Measurements from ENCODE around the gene PPP5C. TPM values are rescaled to one million over a fixed set of nuclear protein-coding genes. Genes with fewer than 3 reads are reported as not detected.

Gene PPP5C
- total and polyA plus RNA-seq, 2 of the 13 experiments (the other 11 are each of a cell fraction or from before 2014, with no cell fraction given), result 41.6 to 67.9 TPM

GRCh38 chr19:46428239-46429135 is 81.6 kb downstream of the PPP5C start, which contains the start of gene PNMA8C:
Gene PNMA8C (minus strand): TSS chr19:46428936. CDS start chr19:46428359, 577 bp downstream.
- in situ Hi-C loops (cut with HindIII; ENCODE audit: extremely low pct_ligation_motif_present, low pct_unique_long_range_greater_than_20kb) (no loop called here), intact Hi-C loops (cut with micrococcal nuclease; ENCODE audit: unreplicated experiment) (no loop called here)
- H3K4me2 ChIP-seq (ENCODE audit: low read depth, low read length), result no peak within 1 kb of the TSS
- no peak within 1 kb of the TSS for H3K9ac ChIP-seq (ENCODE audit: insufficient read depth, low read depth, low read length)
- H3K4me3 ChIP-seq (replicated peaks in 1 of 3; ENCODE audit: insufficient read depth in 1 of 3, low read depth in 2 of 3, low read length in 3 of 3), result no peak within 1 kb of the TSS
- H3K36me3 ChIP-seq (replicated peaks in 1 of 2; ENCODE audit: control insufficient read depth in 1 of 2, insufficient read depth in 2 of 2, low read length in 2 of 2), result no peaks in the 10 kb centered on the region
- BruUV-seq (replicated peaks), result no TSS peak
- H3K79me2 ChIP-seq (ENCODE audit: insufficient read depth, low read length), result no peaks in the 10 kb centered on the region
- ChIA-PET CTCF (ENCODE audit: low intra/inter-chr PET ratio, low total read pairs) (no interaction called here), POLR2A (no interaction called here)
- H4K20me1 ChIP-seq (ENCODE audit: insufficient read depth, low read length), result no peaks in the 10 kb centered on the region
- H3K4me1 ChIP-seq (ENCODE audit: insufficient read depth, low read length), result peaks cover 27% of the 10 kb centered on the region
- DNase-seq (ENCODE audit: low spot score) (no peak), FAIRE-seq (no peak), ATAC-seq (no peak)
- H2AFZ ChIP-seq (ENCODE audit: low read length), result no peak within 1 kb of the TSS
- H3K27me3 ChIP-seq (ENCODE audit: control insufficient read depth in 1 of 2, insufficient read depth in 2 of 2, low read length in 2 of 2), result peaks cover 0 to 16% of the 10 kb centered on the region in 2 experiments; a peak in 3 of 5 replicates
- WGBS (ENCODE audit: low lambda C conversion rate), result 53% methylated on average over 30 of the region's 52 CpGs
- no peaks in the 10 kb centered on the region for H3K9me3 ChIP-seq (ENCODE audit: low read length)
- H3K27ac ChIP-seq (ENCODE audit: extremely low read length, insufficient read depth, low read length), result no peak within 1 kb of the TSS
- no peak for TF ChIP-seq PHF20 (CRISPR knock-in tag; IDR thresholded peaks at IDR 0.05)
- peak; percentile 18; the same call in 1 of the 2 replicates for TF ChIP-seq RFX1 (IDR thresholded peaks at IDR 0.05)
- TF ChIP-seq ZNF292 (CRISPR knock-in tag; IDR thresholded peaks at IDR 0.05; ENCODE audit: borderline replicate concordance, low read depth), result no peak
- no peak for TF ChIP-seq MEF2D (CRISPR knock-in tag; IDR thresholded peaks at IDR 0.05)
- TF ChIP-seq CHD4 (IDR thresholded peaks at IDR 0.05; ENCODE audit: borderline replicate concordance, low read length), result no peak
- TF ChIP-seq ZBTB38 (CRISPR knock-in tag; IDR thresholded peaks at IDR 0.05), result peak; percentile 19; the same call in 1 of the 2 replicates
- TF ChIP-seq, protein P1, sequence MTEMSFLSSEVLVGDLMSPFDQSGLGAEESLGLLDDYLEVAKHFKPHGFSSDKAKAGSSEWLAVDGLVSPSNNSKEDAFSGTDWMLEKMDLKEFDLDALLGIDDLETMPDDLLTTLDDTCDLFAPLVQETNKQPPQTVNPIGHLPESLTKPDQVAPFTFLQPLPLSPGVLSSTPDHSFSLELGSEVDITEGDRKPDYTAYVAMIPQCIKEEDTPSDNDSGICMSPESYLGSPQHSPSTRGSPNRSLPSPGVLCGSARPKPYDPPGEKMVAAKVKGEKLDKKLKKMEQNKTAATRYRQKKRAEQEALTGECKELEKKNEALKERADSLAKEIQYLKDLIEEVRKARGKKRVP (CRISPR knock-in tag; IDR thresholded peaks at IDR 0.05), result no peak
- no peak for TF ChIP-seq EP300 (IDR thresholded peaks at IDR 0.05; ENCODE audit: low read depth in 2 of 2, low read length in 2 of 2)
- TF ChIP-seq EP300 (CRISPR knock-in tag; IDR thresholded peaks at IDR 0.05; ENCODE audit: borderline replicate concordance), result no peak
- TF ChIP-seq AGO2 (optimal IDR thresholded peaks at IDR 0.05; ENCODE audit: low read depth, low read length), result no peak
- TF ChIP-seq ZSCAN31 (CRISPR knock-in tag; IDR thresholded peaks at IDR 0.05; ENCODE audit: low read depth), result no peak
- TF ChIP-seq ATF7 (IDR thresholded peaks at IDR 0.05), result peak; percentile 95
- no peak for TF ChIP-seq ATF7 (CRISPR knock-in tag; IDR thresholded peaks at IDR 0.05)
- TF ChIP-seq, protein P2, sequence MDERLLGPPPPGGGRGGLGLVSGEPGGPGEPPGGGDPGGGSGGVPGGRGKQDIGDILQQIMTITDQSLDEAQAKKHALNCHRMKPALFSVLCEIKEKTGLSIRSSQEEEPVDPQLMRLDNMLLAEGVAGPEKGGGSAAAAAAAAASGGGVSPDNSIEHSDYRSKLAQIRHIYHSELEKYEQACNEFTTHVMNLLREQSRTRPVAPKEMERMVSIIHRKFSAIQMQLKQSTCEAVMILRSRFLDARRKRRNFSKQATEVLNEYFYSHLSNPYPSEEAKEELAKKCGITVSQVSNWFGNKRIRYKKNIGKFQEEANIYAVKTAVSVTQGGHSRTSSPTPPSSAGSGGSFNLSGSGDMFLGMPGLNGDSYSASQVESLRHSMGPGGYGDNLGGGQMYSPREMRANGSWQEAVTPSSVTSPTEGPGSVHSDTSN (CRISPR knock-in tag; IDR thresholded peaks at IDR 0.05), result no peak
- TF ChIP-seq, protein P3, sequence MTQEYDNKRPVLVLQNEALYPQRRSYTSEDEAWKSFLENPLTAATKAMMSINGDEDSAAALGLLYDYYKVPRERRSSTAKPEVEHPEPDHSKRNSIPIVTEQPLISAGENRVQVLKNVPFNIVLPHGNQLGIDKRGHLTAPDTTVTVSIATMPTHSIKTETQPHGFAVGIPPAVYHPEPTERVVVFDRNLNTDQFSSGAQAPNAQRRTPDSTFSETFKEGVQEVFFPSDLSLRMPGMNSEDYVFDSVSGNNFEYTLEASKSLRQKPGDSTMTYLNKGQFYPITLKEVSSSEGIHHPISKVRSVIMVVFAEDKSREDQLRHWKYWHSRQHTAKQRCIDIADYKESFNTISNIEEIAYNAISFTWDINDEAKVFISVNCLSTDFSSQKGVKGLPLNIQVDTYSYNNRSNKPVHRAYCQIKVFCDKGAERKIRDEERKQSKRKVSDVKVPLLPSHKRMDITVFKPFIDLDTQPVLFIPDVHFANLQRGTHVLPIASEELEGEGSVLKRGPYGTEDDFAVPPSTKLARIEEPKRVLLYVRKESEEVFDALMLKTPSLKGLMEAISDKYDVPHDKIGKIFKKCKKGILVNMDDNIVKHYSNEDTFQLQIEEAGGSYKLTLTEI (CRISPR knock-in tag; conservative IDR thresholded peaks at IDR 0.05), result no peak
- peak; percentile 96 for TF ChIP-seq CREB1 (IDR thresholded peaks at IDR 0.05)
- TF ChIP-seq CREB1 (CRISPR knock-in tag; IDR thresholded peaks at IDR 0.05), result no peak
